ENCODE measurements around the gene ERC2.

The ERC2 gene

DNA sequence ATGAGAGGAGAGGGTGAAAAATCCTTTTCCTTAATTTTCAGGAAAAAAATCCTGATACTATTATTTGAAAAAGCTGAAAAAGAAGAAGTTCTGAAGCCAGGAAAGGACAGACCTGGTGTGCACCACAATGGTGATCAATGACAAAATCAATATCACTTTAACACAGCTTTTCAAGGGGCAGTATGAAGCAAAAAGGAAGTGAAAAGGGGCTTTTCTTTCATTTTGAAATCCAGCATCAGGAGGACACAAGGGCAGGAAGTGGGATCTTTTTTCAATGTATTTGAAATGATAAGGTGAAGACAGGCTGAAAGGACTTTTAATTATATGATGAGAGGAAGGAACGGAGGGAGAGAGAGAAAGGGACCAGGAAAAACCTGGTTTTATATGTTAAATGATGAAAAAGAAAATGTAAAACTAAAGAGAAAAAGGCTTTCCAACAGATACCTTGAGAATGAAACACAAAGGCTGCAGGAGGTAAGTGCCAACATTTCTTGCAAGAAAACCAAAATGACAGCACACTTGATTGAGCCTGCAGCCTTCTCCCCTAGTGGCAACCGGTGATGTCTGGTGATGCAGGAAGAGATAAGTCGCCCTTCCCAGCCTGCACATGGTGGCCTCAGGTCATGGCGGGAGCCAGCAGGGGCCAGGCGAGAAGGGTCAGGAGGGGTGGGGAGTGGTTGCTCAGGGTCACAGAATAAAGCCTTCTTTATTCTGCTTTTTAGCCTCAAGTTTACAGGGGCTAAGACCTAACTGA is 744.4 kb downstream of the ERC2 start:
- DNase-seq = no peak

DNA sequence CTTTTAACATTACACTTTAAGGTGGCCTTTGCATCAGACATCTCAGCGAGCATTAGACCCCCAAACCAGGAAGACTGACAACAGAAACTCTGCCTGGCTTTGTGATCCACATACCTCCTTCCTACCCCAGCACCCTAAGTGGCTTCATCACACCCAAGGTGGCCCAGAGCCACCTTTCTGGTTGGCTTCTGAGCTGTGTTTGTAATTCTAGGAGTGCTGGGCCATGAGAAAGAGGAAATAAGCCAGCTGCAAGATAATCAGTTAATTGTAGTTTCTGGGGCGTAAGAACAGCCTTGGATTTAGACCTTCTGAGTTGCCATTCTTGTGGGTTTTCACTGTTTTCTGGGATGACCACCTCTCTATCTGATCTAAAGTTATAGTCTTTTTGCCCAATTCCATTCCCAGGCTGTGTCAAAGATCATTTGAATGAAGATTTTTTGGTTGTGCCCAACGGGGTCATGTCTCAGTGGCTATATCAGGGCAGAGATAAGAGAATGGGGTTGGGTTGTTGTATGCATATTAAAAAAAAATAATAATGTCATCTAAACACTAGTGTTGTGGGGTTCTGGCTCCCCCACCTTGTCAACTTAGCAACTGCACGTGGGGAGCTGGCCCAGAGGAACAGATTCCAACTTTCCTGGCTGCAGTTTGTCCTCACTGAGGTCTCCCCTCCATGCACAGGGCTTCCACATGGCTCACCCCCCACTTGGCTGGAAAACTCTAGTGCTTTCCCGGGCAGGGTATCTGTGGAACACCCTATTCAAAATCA is 746.4 kb downstream of the ERC2 start:
- DNase-seq = no peak

DNA sequence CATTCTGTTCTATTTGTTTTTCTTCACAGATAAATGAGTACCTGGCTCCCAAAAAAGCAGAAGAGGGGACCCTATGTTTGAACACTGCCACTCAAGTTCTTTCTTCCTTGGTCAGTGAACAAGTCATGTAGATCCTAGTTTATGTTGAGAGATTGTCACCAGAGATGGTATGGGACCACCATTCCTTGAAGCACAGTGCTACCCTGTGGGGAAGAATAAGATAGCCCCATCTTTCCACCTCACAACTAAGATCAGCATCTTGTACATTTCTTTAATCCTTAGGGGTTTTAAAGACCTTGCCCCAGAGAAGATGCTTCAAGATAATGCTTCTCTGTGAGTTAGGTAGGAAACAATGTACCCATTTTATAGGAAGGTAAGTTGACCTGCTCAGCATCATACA is 747.7 kb downstream of the ERC2 start:
- no peak for DNase-seq

DNA sequence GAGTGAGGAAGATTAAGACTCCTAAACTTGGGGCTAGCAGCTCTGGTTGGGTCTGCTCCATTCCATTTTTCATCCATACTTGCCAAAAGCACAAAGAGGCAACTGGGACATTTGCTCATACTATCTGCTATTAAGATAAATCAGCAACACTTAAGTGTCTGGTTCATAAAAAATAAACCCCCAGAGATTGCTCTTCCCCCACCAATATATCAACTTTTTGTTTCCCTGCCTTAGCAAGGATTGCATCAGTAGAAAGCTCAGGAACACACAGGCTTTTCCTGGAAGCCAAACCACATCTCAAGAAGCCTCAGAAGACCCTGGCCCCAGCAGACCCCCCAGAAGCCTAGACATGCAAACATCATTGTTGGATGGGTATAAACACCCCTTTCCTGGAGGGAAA is 748.8 kb downstream of the ERC2 start:
- no peak for DNase-seq

DNA sequence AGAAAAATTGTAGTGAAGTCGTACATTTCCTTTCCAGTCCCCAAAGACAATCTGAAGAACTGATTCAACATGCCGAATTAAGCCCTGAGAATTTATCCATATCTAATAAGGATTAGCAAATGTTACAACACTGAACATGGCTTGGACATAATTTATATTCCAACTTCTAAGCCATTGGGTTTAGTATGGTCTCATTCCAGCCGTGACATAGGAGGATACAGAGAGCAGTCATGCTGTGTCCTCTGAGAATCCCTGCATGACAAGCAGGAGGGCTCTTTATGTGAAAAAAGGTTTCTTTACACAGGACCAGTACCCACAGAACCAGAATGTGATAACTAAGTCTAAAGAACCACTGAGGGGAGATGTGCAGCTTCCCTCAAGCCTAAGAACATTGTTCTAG is 749.3 kb downstream of the ERC2 start:
- DNase-seq = no peak

DNA sequence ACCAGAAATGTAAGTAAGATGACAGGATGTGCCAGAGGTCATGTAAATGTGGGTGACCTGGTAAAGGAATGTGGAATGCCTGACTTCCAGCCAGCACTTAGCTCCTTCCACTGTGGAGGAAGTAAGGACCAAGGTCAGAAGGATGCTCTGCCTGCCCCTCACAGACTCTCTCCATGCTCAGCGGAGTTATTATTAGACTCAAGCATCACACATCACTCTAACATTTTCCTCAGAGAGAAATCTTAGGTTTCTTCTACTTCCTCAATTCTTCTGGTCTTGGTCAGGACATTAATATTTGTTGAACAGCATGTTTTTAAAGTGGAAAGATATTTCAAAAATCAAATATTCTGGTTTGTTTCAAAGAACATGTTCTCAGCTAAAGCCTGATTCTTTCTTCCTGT is 749.7 kb downstream of the ERC2 start:
- no peak for DNase-seq

DNA sequence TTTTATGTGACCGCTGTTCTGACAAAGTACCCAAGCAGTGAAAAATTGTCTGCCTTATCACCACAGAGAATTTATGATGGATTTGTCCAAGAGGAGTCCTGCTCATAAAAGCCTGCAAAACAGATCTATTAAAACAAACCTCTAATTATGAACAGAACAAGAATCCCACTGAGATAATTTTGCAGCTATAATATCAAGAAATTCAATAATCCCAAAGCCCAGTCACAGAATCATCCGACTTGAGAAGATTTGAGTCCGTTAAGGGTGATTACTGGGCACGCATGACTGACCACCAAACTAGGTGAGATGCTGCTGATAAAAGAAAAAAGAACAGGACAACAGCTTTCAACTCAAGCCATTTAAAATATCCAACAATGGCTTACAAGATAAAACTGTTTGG is 750.2 kb downstream of the ERC2 start:
- no peak for DNase-seq

DNA sequence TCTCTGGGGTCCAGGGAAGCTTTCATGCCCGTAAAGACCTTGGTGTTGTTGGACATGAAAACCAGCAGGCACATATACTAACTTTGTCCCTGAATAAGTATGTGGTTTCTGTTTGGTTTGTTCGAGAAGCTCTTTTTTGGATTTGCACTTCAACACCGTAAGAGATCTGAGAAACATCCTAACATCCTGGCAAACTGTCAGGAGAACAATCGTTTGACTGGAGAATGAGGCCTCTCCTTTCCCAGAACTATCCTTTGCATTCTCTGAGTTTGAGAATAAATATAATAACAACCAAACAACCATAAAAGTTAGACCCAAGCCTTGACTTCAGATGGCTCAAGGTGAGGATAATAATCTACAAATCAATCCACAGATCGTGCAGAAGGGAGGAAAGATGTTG is 750.8 kb downstream of the ERC2 start:
- no peak for DNase-seq

DNA sequence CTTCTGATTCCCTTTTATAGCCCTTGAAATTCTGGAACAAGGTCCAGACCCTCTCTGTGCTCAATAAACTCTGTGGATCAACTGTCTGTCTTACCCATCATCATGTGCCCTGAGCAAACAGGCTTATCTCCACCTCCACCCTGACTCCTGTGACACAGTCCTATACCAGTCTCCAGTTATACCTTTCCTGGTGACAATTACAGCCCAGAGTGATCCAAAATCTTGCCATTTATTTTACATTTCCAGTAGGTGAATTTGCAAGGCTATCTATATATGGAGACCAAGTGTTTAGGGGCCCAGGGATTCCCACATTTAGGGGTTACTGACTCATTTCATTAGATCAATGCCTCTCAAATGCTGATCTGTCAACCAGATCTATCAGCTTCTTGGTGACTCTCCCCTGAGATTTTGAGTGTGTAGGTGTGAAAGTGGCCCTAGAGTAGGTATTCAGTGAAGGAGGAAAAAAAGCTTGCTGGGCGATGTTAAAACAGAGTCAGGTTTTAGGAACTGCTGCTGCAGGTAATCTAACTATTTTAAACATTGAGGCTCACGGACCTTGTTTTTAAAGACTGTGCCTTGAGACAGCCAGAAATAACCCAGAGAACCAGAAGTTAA is 751.5 kb downstream of the ERC2 start:
- DNase-seq = no peak

DNA sequence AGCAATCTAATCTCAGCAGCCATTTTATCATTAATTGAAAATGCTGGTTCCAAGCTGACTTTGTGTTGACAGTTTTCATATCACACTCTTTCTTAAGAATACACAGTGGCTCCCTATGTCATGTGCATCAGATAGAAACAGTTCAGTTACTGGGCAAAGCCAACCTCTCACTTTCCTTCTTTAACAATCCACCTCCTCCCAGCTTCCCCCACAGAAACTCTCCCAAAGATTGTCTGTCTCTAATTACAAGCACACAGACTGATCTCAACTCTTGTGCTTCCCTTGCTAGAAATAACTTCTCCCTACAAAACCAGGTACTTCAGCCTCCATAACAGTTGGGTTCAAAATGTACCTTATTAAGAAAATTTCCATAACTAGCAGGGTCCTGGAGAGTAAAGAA is 752.2 kb downstream of the ERC2 start:
- DNase-seq = no peak

DNA sequence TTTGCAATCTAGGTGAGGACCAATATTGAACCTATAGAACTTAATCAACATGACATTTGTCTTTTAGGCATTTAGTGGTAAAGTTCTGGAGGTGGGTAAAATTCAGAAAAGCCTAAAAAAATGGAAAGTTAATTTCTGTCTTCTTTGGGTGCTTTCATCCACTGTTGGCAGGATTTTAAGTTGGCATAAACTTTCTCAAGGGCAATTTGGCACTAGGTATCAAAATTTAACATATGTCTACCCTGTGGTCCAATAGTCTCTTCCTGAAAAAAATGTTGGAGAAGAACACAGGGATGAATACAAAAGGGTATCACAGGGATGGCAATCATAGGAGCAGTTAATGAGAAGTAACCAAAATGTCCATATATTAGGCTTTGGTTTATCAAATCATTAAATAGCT is 754.2 kb downstream of the ERC2 start:
- no peak for DNase-seq

DNA sequence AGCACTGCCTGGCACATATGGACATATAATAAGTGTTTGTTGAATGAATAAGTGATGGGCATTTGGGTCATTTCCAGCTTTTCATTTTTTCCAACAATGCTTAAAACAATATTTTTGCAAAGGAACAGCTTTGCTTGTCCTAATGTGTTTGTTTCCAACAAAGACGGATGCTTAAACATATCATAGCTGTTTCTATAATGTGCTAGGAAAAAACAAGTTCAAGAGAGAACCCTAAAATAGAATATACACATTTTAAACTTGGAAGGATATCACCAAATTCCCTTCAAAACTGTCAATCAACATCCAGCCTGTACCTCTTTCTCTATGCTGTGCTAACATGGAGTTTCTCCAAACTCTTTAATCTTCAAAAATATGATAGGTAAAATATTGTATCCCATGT is 756.6 kb downstream of the ERC2 start:
- no peak for DNase-seq

DNA sequence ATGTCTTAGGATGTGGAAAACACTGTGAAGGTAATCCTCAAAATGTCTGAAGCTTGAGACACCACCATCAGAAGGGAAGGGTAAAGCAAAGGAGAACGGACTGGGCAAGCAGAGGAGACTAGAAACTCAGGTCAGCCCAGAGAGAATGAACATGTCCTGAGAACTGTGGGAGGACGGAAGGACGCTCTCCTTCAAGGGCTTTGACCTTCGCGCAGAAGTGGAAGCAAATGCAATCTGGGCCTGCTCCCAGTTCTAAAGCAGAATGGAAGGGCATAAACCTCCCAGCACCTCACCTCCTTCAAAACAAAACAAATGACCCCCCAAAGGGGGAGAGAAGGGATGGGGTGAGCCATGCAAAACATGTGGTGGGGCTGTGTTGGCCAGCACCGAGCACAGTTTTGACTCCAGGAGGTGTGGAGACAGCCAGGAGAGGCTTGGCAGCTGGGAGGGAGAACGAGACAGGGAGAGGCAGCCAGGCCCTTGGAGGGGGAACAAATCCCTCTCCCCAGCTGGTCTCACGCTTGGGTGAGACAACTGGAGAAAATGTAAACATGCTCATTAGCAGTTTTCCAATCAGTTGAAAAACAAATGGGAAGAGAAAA is 758.8 kb downstream of the ERC2 start:
- DNase-seq = no peak

DNA sequence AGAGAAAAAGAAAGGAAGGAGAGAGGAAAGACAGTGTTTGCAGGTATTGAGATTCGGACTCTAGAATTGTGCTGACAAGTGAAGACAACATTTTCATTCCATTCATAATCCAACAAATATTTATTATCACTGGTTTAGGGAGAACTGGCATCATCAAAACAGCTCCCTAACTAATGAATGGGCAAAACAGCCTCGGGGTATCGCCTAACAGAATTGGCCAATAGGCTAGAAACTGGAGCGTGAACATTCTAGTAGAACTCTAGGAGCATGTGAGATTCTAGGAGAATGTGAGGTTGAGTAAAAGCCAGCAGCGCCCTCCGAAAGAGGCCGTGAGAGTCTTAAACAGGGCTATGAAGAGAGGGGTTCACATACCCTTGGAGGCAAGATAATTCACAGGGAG is 759.3 kb downstream of the ERC2 start:
- DNase-seq = no peak

DNA sequence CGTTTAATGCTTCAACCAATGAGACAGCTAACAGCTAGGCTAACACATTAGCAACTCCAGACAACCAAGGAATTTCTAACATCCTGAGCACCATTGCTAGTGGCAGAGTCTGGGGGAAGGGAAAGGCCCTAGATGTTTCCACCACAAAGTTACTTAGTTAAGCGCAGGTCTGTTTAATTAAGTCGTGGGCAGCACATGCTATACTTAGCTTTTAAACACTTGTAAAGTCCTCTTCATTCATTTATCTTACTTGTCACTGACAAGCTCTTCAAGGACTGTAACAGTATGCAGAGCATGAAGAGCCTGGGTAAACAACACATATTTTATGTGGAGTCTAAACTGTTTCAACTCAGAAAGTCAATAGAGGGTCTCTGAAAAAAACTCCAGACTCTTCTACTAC is 760.0 kb downstream of the ERC2 start:
- DNase-seq = no peak

DNA sequence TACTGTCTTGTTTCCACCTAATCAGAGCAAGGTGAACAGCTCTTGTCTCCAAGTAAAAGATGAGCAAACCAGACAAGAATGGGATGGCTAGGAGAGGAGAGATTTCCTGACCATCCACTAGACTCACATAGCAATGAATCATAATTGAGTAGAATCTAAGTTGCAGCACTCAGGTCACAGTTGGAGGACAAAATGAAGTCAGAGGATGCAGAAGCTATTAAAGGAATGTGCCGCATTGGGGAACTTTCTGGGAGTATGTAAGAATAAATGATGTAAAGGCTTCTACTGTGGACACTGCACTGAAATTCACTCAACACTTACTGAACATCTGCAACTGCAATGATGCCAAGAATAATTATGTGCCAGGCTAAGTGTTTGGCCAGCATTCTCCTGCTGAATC is 763.7 kb downstream of the ERC2 start:
- DNase-seq = no peak

DNA sequence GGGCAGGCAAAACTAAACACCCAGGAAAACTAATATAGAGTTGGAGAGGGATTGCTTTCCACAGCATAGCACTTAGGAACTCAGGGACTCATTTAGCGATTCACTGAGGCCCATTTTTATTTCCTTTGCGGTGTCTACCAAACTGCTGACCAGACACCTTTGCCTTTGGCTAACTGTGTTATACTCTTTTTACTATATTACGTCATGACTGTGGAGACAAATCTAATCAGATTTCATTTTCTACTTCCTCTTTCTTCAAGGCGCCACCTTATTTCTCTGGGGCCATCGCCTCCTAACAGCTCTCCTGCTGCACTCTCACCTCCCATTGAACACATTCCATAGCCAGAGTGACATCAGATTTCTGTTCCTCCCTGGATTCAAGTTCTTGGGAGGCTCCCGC is 765.4 kb downstream of the ERC2 start:
- DNase-seq = no peak

DNA sequence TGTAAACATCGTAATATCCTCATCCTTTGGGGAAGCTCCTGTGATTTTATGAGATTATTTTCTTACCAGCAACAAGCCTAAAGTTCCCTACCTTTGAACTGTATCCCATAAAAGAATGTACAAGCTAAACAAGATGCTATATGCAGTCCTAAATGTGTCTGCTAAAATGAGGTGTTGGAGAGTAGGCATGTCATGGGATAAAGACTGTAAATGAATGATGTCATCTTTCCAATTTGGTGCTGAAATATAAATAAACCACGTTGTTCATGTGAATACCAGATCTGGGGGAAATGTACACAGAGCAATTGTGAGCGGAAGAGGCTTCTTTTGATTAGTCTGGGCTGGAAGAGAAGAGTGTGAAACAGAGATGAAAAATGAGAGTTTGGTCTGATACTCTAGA is 766.3 kb downstream of the ERC2 start:
- DNase-seq = no peak

DNA sequence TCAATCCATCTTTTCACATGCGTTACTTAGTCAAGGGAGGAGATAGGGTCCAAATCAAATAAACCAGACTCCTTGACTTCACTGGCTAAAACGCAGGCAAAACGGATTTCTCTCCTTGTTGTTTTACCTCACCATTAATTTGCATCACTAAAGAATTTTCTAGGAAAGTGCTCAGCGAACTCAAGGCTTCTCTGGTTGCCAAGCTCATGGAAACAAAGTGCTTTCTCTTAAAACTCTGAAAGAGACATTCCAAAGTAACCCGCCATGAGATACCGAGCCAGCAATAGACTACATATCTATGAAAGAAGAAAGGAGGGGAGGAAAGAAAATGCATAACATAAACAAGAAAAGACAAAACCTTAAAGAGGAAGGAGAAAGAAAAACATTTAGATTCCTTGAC is 769.4 kb downstream of the ERC2 start:
- DNase-seq = no peak

DNA sequence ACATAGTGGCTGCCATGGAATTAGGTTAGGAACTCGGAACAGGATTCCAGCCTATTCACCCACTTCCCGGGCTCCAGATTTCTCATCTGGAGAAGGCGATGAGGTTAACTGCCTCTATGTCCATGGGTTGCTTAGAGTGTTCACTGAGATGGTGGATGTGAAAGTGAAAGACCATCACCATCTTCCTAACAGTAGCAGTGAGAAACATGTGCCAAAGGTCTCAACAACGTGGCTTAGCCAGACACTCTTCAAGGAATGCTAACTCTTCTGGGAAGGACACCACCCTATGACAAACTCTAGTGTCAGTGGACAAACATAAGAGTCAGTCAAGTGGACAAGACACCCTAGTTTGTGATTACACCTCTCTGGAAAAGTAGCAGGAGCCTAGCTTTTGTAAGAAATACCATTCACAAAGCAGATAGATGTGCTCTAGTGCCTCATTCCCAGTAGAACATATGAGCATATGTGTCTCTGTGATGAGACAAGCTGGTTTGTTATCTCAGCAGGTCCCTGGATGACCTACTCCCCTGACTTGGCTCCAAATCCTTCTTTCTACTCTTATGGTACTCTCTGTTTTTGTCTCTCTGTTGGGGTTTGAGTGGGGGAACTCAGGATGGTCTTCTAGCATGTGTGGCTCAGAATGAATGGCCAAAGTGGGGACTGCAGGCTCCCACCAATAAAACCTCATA is 770.9 kb downstream of the ERC2 start:
- no peak for DNase-seq

DNA sequence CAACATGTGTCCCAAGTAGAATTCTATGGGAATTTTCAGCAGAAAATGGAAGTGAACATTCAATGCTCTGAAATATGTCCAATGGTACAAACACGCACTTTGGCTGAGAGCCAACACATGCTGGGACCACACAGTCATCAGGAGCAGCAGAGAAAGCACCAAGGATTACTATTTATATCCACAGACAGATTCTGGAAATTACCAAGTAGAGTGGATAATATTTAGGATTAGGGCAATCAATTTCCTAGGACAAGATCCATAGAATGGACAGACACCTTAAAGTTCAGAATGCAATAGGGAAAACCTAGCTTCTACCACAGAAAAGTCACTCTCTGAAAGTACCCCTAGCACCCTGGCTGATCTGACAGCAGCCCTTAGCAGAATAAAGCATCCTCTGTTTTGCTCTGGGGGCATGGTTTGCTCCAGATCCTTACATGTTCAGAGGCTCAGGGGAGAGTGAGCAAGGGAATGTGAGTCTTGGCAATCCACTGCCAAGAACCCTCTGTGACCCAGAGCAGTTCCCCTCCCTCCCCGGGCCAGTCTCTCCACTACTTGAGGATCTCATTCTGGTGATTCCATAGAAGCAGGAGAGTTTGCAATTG is 775.2 kb downstream of the ERC2 start:
- DNase-seq = no peak

DNA sequence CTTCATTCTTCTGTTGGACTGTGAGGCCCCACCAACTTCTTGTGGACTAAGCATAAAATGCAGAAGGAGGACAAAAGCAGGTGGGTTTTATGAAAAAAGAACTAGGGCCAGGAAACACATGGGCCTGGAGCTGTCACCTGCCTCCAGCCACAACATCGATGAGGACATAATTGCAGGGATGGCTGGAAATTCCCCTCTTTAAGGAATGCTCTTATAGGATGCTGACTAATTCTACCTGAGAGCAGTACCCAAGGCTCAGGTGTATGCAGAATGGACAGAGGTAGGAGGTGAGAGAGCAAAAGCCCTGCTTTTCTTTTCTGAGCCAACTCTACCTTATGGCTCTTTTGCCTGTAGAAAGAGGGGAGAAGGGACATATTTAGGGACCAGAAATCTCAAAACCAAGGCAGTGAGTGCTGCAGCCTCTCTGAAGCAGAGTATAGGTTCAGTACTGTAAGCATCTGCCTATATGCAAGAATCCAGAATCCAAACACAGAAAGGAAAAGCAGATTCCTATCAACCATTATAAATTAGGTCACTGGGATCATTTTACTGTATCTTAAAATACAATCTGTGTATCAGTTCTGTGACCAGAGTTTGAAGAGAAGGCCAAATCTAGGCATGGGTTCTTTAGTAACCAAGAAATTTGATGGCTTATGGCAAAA is 775.8 kb downstream of the ERC2 start:
- no peak for DNase-seq

Measured in CD4-positive, alpha-beta T cell treated with Interleukin-10 for 1 hour (primary cell).